Measurements from ENCODE around the gene NRG3.

The NRG3 gene

DNA sequence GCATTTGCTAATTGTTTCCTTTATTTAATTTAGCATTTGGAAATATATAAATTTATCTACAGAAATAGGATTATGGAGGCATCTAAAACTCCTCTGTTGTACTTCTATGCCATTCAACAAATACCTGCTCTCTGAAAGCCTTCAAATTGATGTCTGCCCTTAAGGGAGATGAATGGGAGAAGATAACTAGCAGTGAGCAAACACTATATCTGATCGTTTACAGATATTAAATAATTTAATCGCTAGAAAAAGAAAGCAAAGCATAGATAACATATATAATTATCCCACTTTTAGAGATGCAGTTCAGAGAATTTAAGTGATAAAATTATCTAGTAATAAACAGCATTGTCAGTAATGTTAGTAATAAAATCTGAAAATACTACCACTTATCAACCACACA is 524.9 kb downstream of the NRG3 start:
- no peak for DNase-seq

DNA sequence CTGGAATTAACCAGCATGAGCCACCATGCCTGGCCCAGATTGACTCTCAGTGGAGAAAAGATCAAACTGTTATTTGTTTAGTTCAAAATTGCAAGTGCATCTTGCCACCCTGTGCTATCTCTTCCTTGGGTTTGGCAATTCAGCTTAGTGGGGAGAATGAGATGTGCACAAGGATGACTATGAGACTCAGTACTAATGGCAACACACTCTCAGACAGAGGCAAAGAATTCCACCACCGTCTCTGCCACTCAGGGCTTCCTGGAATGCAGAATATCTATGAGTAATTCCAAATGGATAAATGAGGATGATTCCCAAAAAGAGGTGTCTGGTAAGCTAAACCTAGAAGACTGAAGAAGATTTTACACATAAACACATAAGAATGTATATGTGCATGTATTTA is 525.8 kb downstream of the NRG3 start:
- no peak for DNase-seq

DNA sequence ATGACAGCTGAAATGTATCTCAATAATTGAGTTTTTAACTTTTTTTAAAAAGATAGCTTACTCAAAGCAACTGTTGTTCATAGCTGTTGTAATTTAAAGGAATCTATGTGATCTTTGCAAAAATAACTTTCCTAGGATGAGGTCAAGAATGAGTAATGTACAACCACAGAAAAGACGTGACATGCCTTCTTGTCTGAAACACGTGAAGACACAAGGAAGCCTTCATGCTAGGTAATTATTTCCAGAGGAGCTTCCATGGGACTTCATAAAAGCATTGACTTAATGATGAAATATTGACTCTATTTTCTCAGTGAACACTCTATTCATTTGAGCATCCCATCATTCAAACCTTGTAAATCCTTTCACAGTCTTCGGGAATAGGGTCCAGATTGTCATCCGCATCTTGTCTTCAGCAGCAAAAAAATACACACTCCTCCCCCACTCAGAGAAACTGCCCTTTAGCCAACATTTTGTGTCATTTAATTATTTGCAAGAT is 528.0 kb downstream of the NRG3 start:
- DNase-seq: no peak

- no peak for DNase-seq
Observed at GRCh38 chr10:82409671-82410070, 534.7 kb downstream of the NRG3 start.

DNA sequence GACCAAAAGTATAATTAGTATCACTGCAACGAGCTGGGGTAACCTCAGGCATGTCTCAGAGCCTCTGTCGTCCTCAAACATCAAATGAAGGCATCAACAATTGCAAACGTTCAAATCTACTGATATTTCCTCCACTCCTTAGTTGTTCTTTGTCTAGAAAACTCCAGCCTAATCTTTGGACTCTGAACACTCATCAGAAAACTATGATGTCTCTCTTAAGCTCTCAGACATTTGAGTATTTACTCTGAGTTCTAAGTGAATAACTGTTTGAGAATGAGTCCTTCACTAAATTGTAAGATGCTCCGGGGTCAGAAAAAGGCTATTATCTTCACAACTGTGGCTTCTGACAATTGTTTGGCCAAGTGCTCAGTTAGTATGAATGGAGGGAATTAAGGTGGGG is 536.4 kb downstream of the NRG3 start:
- no peak for DNase-seq

GRCh38 chr10:82420001-82420400 is 545.0 kb downstream of the NRG3 start:
- no peak for DNase-seq

- no peak for DNase-seq
Observed at GRCh38 chr10:82429302-82429701, 554.3 kb downstream of the NRG3 start.

DNA sequence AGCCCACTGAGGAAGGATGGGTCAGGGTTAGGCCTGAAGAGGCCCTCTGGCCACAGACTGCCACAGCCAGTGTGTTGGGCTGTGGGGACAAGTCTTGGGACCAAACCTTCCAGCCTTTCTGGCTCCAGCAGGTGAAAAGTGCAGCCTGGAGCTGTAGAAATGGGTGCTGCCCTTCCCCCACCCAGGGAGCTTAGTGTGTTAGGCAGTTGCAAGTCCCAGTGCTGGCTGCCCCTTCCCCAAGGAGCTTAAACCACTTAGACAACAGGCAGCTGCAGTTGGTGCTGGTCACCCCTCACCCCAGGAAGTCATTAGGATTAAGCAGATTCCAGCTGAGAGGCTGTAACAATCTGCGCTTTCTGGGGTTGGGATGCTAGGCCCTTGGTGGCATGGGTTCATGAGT is 563.3 kb downstream of the NRG3 start:
- no peak for DNase-seq

DNA sequence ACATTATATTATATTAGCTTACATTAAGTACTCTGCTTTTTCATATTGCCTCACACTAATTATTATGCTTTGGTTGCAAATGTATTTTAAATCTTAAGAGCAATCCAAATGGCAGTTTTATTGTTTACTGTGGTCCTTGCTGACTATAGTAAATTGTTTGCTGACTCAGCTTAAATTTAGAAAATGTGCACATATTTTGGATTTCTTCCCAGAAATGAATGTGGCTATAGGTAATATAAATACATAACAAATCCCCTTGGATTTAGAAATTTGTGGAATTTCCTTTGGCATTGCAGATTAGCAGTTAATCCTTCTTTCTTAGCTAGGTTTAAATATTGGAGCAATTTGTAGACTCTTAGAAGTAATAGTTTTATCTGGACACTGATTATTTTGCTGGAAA is 565.8 kb downstream of the NRG3 start:
- DNase-seq: no peak

GRCh38 chr10:82452046-82452445 is 577.1 kb downstream of the NRG3 start:
- no peak for DNase-seq

GRCh38 chr10:82452676-82453075 is 577.7 kb downstream of the NRG3 start:
- DNase-seq: no peak

- no peak for DNase-seq
Observed at GRCh38 chr10:82453678-82454293, 578.8 kb downstream of the NRG3 start.

- DNase-seq: no peak
Observed at GRCh38 chr10:82462910-82463551, 588.0 kb downstream of the NRG3 start.

- DNase-seq: no peak
Observed at GRCh38 chr10:82463614-82464013, 588.6 kb downstream of the NRG3 start.

DNA sequence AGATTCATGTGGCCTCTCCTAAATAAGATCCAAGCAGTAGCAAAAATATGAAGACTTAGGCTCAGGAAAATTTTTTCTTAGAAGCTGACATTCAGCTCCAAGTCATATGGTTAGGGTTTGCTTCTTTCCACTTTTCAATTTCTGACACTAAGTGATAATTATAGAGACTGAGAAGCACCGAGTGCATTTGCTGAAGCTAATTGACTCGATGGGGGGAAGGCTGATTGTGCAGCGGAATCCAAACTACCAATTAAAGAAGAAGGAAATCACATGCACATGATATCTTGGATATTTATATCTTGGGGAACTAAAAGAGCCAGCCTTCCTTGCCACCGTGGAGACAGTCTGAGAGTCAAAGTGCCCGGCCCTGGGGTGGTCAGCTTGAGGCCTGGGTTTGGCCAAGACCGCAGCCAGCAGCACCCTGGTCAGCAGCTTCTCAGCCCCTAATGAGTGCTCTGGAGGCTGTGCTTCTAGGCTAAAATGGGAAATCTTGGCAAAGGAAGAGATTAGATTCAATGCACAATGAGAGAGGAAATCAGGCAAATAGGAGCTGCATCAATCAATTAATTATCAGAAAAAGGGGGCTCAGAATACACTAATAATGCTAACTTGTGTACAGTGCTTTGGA is 589.3 kb downstream of the NRG3 start:
- DNase-seq: no peak

DNA sequence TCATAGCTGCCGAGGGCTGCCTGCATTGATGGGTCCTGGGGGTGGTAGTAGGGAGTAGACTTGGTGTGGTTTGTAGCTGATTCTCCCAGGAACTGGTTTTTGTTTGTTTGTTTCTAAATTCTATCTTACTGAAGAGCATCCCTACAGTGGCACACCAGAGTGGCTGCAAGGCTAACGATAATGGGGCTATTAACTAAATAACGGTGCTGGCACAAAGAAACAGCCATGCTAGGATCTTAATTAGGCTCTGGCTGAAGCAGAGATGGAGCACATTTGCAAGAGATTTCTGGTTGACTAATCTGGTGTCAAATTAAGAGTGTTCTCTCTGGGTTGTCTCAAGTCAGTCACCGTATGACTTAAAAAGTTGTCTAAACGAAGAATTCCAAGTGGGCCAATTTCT is 590.0 kb downstream of the NRG3 start:
- DNase-seq: no peak

GRCh38 chr10:82468453-82468852 is 593.5 kb downstream of the NRG3 start:
- DNase-seq: no peak

- no peak for DNase-seq
Observed at GRCh38 chr10:82472406-82473335, 597.7 kb downstream of the NRG3 start.

DNA sequence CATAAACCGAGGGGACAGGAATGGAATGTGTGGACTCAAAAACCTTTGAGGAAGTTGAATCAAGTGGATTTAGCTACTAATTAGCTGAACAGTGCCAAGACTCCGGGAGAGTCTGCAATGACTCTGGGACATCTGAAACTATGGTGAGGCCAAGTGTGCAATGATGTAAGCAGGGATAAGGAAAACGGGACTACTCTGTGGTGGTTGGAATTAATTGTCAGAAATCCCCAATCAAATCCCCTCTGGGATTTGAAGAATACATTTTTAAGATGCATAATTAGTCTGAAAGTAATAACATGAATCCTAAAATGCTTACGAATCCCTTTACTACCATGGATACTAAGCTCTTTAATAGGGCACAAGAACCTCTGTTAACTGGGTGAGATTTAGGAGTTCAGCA is 602.8 kb downstream of the NRG3 start:
- no peak for DNase-seq

GRCh38 chr10:82492647-82493046 is 617.7 kb downstream of the NRG3 start:
- no peak for DNase-seq

DNA sequence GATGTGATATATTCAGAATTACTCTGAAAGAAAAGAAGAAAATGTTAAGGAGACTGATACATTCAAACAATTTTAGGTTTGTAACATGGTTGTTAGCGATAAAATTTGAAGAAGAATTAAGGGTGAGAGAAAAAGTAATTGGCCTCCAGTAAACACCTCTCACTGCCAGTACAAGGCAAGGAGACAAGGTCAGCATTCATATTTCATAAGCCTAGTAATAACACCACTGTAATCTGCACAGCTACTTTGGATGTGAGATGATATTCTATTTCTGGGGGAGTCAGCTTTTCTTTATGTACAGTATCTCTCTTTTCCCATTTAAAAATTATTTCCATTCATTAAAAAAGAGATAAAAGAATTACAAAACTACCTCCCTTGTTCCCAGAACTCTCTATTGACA is 621.1 kb downstream of the NRG3 start:
- DNase-seq: no peak

DNA sequence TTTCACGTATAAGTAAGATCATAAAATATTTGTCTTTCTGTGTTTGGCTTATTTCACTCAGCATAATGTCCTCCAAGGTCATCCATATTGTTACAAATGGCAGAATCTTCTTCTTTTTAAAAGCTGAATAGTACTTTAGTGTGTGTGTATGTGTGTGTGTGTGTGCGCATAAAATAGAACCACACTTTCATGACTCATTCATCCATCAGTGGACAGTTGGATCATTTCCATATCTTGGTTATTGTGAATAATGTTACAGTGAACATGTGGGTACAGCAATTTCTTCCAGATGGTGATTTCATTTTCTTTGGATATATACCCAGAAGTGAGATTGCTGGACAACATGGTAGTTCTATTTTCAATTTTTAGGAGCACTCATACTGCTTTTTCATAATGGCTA is 622.4 kb downstream of the NRG3 start:
- no peak for DNase-seq

DNA sequence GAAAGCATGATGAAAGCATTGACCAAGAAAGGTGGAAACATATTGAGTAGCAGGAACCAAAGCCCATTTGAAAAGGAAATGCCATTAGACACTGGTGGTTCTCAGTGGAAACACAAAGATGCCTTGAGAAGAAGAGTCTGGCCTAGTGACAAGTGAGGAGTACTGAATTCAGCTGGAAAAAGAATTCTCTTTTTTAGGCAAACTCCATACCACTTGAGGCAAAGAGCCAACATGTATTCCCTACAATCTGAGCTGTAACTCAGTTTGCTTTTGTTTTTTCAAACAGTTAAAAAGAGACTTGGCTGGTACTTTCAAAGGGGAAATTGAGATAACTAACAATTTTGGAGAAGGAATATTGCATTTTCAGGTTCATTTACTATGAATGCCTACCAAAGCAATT is 624.0 kb downstream of the NRG3 start:
- DNase-seq: no peak
